HL-60/S4 (cell line): ENCODE measurements around the gene IMMP2L.
"Not testable (repeated sequence)": the region's sequence is repeated elsewhere in the genome, so short reads cannot be mapped to it uniquely, and the experiment has no call there.

Source experiments
- in situ Hi-C: fragments of 300-500 bp; cut with MboI; formaldehyde crosslinking; loops from 2 replicates; pipeline ENCODE4 v1.14.3; 2022; ENCODE audit warnings: low sequenced_read_pairs

IMMP2L gene

GRCh38 chr7:111088328-111088727 is 474.0 kb downstream of the IMMP2L start:
- in situ Hi-C loops, result no loop called here

DNA sequence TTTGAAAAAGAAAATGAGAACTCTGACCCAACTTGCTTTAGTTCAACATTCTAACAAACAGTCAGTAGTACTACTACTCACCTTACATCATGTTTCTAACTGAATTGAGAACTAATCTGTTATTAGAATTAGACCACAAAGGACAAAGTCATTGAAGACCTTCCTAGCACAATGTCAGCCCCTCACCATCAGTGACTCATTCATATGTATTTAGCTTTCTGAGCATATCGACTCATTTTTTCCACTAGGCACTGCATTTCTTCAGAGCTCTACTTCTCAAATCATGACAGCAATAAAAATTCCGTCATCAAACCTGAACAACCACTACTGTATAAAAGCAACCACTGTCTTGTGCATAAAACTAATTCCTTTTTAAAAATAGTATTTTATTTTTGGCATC is 475.8 kb downstream of the IMMP2L start:
- in situ Hi-C loops, result no loop called here

- in situ Hi-C loops, result no loop called here
Measured at GRCh38 chr7:111085356-111085755, 476.9 kb downstream of the IMMP2L start.

- in situ Hi-C loops, result no loop called here
Measured at GRCh38 chr7:111083413-111083812, 478.9 kb downstream of the IMMP2L start.

DNA sequence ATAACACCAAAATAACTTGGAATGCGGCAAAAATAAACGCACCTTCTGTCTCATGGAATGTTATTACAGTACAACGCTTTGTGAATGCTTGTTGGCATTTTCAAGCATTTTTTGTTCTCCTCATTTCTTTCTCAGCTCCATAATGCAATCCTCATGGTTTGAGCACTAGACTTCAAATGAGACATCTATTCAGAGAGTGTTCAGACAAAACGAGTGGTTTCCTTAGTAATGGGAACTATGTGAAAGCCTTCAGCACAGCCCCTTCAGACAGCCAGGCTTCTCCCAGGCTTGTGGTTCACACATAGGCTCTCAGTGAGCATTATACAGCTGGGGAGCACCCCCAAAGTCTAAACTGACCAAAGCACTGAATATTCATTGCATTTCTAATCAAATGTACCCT is 479.9 kb downstream of the IMMP2L start:
- in situ Hi-C loops, result no loop called here

DNA sequence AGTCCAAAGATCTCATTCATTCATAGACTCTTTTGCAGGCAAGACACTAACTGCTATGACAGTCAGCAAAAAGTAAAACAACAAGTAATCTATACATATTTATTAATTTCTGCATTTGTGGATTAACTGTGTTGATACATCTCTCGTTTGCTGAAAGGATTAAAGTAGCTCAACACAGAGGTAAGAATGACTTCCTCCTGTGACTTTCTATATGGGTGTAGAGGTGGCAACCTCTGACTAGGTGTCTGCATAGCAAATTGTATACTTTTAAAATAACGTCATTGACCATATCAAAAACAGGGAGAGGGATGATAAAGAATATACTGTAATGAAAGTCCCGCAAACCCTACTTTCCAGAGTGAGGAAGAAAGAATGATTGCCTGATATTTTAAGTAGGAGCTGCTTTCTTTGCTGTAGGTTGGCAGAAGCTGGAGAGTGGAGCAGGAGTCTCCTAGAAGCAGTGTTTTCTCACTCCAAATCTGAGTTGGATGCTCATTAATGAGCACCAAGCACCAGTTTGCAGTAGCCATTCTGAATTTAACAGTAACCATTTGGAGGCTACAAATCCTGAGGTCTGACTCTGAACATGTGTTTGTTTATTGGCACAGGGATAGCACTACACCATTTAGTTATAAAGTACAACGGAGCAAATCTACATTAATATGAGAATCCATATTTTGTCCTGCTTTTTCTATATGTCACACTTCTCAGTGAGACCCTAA is 480.6 kb downstream of the IMMP2L start:
- in situ Hi-C loops, result no loop called here

DNA sequence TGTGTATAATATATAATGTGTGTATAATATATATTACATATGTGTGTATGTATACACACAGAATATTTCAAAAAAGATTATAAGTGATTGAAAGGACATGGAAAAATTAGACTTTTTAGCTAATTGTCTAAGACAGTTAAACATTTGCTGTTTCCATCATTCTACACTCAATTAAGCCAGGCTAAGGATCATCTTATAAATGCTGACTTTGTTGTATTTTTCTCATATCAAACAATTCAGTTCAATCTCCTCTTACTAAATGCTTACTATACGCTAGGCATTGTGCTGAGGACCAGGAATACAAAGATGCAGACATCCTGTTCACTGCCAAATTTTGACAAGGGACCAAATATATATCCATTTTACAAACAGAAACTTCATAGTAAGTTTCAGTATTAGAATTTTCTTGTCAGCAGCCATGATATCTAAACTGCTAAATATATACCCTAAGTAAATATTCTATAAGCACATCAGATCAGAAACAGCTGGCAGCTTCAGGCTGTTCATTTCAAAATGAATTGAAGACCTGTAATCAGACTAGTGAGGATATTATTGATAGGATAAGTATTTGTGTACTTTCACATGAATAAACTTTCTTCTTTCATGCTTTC is 481.7 kb downstream of the IMMP2L start:
- in situ Hi-C loops, result no loop called here

DNA sequence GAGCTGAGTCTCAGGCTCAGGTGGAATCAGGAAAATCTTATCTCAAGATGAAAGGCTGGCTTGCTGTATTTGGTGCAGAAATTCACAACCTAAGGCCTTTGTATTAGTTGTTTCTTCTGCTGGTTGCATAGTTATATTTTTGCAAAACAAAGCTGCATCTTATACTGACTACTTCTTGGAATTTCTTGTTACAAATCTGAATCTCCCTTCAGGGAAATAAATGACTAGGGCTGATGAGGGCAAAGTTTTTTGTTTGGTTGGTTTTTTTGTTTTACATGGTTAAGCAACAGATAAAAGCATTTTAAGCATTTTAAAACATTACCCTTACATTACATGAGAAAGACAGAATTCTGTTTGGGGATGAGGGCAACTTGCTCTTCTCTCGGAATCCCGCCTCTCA is 485.3 kb downstream of the IMMP2L start:
- in situ Hi-C loops, result no loop called here

- in situ Hi-C loops, result no loop called here
Measured at GRCh38 chr7:111076205-111076604, 486.1 kb downstream of the IMMP2L start.

GRCh38 chr7:111075498-111075897 is 486.8 kb downstream of the IMMP2L start:
- in situ Hi-C loops, result no loop called here

GRCh38 chr7:111074748-111075146 is 487.5 kb downstream of the IMMP2L start:
- in situ Hi-C loops, result no loop called here

- in situ Hi-C loops, result no loop called here
Measured at GRCh38 chr7:111074071-111074747, 488.1 kb downstream of the IMMP2L start.

DNA sequence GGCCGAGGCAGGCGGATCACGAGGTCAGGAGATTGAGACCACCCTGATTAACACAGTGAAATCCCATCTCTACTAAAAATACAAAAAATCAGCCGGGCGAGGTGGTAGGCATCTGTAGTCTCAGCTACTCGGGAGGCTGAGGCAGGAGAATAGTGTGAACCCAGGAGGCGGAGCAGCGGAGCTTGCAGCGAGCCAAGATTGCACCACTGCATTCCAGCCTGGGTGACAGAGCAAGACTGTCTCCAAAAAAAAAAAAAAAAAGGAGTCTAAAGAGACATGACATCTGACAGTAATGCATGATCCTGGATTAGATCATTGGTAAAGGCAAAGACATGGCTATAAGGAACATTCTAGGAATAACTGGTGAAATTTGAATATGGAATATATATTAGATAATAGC is 489.6 kb downstream of the IMMP2L start:
- in situ Hi-C loops, result not testable (repeated sequence)

DNA sequence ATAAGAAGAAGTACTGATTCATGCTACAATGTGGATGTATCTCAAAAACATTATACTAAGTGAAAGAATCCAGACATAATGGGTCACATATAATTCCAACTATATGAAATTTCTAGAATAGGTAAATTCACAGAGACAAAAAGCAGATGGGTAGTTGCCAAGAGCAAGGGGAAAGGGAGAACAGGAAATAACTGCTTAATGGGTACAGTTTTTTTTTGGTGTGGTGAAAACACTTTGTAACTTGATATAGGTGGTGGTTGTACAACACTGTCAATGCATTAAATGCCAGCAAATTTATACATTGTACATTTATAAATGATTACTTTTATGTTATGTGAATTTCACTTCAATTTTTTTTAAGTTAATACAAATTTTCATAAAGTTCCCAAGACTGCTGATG is 490.7 kb downstream of the IMMP2L start:
- in situ Hi-C loops, result no loop called here

DNA sequence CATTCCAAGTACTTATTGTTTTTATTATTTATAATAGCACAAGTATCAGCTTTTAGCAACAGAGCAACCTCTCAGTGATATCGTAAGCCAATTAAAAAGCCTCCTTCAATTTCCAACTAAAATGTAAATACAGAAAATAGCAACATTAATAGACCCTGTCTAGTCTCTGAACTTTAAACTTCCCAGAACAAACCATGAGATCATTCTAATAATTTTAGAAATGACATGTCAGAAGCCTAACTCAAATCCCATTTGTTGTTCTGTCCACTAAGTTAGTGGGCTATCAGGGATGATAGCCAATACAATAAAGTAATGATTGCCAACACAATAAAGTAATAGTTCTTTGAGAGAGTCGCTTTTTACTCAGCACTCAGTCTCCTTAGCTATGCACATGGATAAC is 493.7 kb downstream of the IMMP2L start:
- in situ Hi-C loops, result no loop called here

DNA sequence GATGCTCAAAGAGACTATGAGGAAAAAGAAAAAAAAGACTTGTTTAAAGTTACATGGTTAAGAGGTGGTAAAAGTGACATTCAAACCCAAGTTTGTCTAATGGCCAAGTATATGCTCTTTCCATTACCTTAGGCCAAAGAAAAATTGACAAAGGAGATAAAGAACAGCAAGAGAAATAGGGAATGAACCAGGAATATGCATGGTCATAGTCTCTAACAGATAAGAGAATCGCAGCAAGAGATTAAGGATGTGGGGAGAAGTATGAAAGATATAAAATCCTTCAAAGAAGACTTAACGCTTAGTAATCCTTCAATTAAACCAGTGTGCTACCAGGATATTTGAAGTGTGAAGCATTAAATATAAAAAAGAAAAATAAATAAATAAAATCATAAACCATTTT is 494.6 kb downstream of the IMMP2L start:
- in situ Hi-C loops, result no loop called here

- in situ Hi-C loops, result no loop called here
Measured at GRCh38 chr7:111067251-111067650, 495.0 kb downstream of the IMMP2L start.

- in situ Hi-C loops, result no loop called here
Measured at GRCh38 chr7:111063166-111063565, 499.1 kb downstream of the IMMP2L start.

DNA sequence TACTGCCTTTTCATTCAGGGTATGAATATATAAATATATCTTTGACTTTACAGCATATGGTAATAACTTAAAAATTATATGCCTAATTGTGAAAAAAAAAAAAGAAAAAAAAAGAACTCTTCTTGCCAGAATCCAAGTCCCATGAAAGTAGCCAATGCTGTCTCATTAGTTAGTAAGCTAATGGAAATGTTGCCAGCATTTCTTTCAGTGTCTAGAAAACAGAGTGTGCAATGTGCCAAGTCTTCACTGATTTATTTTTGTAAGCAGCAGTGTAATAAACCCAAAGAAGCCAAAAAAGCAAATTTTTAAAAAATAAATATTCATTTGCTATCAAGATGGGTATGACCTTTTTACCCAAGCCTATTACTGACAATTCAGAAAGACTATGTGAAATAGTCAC is 502.5 kb downstream of the IMMP2L start:
- in situ Hi-C loops, result no loop called here

- in situ Hi-C loops, result no loop called here
Measured at GRCh38 chr7:111057066-111057465, 505.2 kb downstream of the IMMP2L start.

DNA sequence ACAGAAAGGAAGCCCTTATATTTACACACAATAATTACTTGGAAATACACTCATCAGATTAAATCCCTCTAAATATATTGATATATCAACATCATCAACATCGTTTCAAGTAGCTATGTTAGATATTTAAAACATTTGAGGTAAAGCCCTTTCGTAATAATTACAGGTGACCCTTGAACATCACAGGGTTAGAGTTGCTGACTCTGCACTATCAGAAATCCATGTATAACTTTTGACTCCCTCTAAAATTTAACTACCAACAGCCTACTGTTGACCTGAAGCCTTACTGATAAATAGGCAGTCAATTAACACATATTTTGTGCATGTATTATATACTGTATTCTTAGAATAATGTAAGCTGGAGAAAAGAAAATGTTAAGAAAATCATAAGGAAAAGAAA is 505.9 kb downstream of the IMMP2L start:
- in situ Hi-C loops, result no loop called here

DNA sequence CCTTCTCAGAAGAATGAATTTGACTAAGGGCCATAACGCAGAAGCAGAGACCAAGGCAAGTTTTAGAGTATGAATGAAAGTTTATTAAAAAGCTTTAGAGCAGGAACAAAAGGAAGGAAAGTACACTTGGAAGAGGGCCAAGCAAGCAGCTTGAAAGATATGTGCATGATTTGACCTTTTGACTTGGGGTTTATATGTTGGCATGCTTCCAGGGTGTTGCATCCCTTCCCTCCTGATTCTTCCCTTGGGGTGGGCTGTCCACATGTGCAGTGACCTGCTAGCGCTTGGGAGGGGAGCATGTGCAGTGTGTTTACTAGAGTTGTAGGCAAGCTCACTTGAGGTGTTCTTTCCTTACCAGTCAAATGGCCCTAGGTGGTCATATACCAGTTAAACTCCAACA is 509.3 kb downstream of the IMMP2L start:
- in situ Hi-C loops, result no loop called here
